H4 (cell line): ENCODE measurements around the gene EPN2. TPM values are rescaled to one million over a fixed set of nuclear protein-coding genes. Genes with fewer than 3 reads are reported as not detected.

Experiments used
- DNase-seq: peaks from one replicate; pipeline ENCODE4 v3.0.0-alpha.2; 2015; ENCODE audit warnings: low spot score
- total RNA-seq: library from RNA; depleted of rRNA; stranded (reverse); fragments of >200 nt; shearing (Covaris generic); gene quantifications from 2 replicates; pipeline ENCODE4 v1.2.3, GENCODE V29; 2014

The EPN2 gene
- total RNA-seq, 1 experiment from 2014 or later: 10.0 TPM

GRCh38 chr17:19294443-19294842 lies 57.3 kb downstream of the EPN2 start:
- DNase-seq: no peak

- no peak for DNase-seq
Observed at GRCh38 chr17:19295473-19296135, 58.4 kb downstream of the EPN2 start.

GRCh38 chr17:19296786-19297778 lies 59.9 kb downstream of the EPN2 start:
- DNase-seq: no peak

- DNase-seq: no peak
Observed at GRCh38 chr17:19298569-19299213, 61.5 kb downstream of the EPN2 start.

- DNase-seq: no peak
Observed at GRCh38 chr17:19299214-19299747, 62.1 kb downstream of the EPN2 start.

- no peak for DNase-seq
Observed at GRCh38 chr17:19299866-19300265, 62.7 kb downstream of the EPN2 start.

GRCh38 chr17:19301274-19301951 lies 64.2 kb downstream of the EPN2 start:
- DNase-seq: no peak

- DNase-seq: no peak
Observed at GRCh38 chr17:19301973-19302372, 64.8 kb downstream of the EPN2 start.

GRCh38 chr17:19302791-19303331 lies 65.7 kb downstream of the EPN2 start:
- no peak for DNase-seq

GRCh38 chr17:19303367-19303776 lies 66.2 kb downstream of the EPN2 start:
- DNase-seq: peak; percentile 52

GRCh38 chr17:19304209-19304608 lies 67.0 kb downstream of the EPN2 start:
- DNase-seq: peak; percentile 59

- no peak for DNase-seq
Observed at GRCh38 chr17:19304751-19305150, 67.6 kb downstream of the EPN2 start.

GRCh38 chr17:19305256-19305655 lies 68.1 kb downstream of the EPN2 start:
- no peak for DNase-seq

GRCh38 chr17:19305761-19306159 lies 68.6 kb downstream of the EPN2 start:
- no peak for DNase-seq

- no peak for DNase-seq
Observed at GRCh38 chr17:19306160-19307111, 69.3 kb downstream of the EPN2 start.

GRCh38 chr17:19307521-19307920 lies 70.4 kb downstream of the EPN2 start:
- no peak for DNase-seq

- DNase-seq: no peak
Observed at GRCh38 chr17:19308398-19308797, 71.2 kb downstream of the EPN2 start.

GRCh38 chr17:19309701-19310100 lies 72.5 kb downstream of the EPN2 start:
- DNase-seq: no peak

- DNase-seq: no peak
Observed at GRCh38 chr17:19310151-19310550, 73.0 kb downstream of the EPN2 start.

- DNase-seq: no peak
Observed at GRCh38 chr17:19311016-19311415, 73.8 kb downstream of the EPN2 start.
